HG03565 (cell line): ENCODE results near the gene PRKAR1B.

Experiments
- ATAC-seq: cut with Tn5 transposase; IDR thresholded peaks from one replicate; pipeline ENCODE4 v1.9.1; 2021; ENCODE audit warnings: mild to moderate bottlenecking, moderate library complexity; ENCODE audit not compliant: unreplicated experiment

Gene PRKAR1B

DNA sequence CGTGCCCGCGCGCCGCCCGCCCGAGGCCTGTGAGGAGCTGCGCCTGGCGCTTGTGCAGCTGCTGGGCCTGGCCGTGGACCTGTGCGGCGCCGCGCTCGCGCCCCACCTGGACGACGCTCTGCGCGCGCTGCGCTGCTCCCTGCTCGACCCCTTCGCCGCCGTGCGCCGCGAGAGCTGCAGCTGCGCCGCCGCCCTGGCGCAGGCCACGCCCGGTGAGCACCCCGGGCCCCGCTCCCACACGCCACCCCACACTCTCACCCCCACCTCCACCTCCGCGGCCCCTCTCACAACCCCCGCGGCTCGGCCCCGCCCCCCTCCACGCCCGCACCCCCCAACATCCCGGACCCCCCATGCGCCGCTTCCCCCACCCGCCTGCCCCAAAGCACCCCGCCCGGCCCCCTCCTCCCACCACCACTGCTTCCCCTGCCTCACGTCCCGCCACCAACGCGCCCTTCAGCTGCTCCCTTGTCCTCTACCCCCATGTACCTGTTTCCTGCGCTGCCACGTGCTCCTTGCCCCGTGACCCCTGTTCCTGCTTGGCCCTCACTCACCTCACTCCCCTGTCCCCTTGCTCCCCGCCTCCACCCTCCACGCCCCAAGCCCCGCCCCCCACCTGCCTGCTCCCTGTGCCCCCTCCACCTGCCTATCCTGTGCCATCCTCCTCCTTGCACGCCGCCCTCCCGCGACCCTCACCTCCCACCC is at the start of gene PRKAR1B:
Gene PRKAR1B, minus strand, starts transcription at position 178 of the 702 bp plus-strand sequence. CDS start 15,776 bp downstream, outside the sequence.
- ATAC-seq, result peak; percentile 34

DNA sequence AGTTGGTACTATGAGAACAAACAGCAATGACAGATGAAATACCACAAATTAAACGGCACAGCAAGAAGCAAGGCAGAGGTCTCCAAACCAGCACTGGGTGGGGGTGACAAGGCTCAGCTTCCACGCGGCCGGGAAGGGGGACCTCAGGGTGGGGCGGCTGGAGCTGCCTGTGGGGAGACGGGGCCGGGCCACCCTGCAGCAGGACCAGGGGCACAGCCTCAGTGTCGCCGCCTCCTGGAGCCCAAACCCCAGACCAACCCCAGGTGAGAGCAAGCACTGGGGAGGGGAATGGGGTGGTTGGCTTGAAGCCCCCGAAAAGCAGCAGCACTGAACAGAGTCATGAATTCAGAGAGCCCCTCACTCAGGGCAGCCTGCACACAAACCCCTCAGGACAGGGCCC is 49.3 kb upstream of the PRKAR1B start:
- no peak for ATAC-seq

DNA sequence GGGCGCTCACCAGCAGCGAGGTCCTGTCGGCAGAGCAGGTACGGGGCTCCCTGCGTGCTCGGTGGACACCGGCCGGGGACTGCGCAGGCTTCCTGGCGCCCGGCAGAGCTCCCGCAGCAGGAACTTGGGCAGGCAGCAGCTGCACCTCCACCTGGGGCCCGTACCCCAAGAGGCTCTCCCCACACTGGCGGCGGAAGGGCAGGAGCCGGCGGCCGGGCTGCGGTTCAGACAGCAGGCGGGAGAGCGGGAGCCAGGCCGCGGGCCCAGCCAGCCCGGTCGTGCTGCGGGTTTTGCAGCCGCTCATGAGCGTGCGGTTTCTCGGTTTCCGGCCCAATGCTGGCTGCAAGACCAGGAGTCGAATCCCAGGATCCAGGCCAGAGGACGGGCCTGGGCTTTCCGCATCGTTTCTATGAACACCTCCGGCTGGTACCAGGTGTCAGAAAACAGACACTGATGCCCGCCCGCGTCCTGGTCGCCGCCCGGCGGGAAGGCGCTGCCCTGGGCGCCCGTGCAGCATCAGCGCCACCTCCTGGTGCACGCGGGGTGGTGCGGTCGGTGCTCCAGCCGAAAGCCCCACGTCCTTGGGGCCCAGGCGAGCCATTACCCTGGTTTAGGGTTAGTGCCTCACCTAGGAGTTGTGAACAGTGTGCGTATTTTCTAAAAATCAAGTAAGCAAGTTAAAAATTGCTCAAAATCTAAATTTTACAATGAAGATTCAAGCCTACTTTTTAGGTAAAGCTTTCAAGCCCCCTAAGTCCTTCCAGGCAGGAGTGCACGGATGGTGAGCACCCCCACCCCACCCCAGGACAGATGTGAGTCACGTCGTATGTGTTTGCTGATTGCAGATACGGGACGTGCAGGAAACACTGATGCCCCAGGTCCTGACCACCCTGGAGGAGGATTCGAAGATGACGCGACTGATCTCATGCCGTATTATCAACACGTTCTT is 47.4 kb upstream of the PRKAR1B start:
- ATAC-seq, result no peak

DNA sequence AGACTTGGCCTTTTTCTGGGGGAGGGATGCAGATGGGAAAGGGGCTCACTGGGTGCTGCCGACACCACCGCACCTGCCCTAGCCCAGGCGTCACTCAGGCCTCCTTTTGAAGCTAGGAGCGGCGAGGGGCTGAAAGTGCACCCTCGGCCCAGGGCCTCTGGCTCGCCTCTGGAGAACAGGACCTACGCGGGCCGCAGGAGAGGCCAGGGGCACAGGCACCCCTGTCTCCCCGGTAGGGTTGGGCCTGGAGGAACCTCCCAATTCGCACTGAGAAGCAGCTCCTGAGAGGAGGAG is 46.5 kb upstream of the PRKAR1B start:
- ATAC-seq, result no peak

DNA sequence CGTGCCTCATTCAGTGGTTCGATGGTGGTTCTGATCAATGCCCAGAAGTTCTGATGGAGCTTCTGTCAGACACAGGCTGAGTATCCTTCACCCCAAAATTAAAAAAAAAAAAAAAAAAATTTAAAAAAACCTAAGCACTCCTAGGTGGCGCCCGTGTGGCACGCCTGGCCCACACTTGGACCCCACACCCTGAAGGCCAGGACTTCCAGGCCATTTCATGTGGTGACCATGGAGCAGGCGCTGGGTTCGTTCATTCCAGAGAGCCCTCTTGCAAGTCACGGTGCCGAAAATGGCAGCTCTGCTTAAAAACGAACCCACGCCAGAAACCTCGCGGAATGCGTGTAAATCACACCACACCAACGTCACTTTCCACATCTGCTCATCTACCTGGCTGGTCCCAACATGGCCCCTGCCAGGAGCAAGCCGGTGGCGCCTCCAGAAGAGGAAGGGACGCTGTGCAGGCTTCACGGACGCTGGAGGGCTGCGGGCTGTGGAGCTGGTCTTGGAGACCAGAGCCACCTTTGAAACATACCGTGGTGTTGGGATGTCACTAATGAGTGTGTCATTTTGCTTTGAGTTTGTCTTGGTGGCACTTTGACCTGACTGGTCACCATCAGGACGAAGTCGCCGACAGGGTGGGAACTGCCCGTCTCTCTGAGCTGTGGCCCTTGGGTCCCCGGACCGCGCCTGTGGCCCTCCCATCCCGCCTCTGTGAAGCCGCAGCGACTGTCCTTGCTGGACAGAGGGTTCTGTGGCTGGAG is 46.0 kb upstream of the PRKAR1B start:
- no peak for ATAC-seq

DNA sequence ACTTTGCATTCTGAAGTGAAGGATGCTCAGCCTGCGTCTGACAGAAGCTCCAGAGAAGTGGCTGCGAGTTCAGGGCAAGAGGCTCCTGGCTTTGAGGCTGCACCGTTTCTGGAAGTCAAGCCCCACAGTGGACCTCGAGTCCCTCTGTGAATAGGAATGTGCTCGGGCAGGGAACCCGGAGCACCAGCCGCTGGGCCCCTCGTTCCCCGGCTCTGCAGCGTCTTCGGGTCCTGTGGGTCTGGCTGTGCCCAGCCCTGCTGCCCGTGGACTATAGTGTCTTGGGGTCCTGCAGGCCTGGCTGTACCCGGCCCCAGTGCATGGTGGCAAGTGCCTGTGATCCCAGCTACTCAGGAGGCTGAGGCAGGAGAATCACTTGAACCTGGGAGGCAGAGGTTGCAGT is 45.3 kb upstream of the PRKAR1B start:
- no peak for ATAC-seq

DNA sequence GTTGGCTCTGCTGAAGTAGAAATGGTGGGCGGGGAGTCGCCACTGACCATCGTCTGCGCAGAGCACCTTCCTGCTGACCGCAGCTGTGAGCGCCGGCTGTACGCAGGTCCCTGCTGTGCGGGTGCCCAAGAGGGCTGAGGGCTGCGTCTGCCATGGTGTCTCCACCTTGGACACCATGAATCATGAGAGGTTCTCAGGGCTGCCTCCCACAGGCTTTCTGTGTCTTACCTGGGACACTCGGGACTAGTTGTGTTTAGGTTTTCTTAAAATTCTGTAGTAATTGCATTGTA is 44.9 kb upstream of the PRKAR1B start:
- no peak for ATAC-seq

DNA sequence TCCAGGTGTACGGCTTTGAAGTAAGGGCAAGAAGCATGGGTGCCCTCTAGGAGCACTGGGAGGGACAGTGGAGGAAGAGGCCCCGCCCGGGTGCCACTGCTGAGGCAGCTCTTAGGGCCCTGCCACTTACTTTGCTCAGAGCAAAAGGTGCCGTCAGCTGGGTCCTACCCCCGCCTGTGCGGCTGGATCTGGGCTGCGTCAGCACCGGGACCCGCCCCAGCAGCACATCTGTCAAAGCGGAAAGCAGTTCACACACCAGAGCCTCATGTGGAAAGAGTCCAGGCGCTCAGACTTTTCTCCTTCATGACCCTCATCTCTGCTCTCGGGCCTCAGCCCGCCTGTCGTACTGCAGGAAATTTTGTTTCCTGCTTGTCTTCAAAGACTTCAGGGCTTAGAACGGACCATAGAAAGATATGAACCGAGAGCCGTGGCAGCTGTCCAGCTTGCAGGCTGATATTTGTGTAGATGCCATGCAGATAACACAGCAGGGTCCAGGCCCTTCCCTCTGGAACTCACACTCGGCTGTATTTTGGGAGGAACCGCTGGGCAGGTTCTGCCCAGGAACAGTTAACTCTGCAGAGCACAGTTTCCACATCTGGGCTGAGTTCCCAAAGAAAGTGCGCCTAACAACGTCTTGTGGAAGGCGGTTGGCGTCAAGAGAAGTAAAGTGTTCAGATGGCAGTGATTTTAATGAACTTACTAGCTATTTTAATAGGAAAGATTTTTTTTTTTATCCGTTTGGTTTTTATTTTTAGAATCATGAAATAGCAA is 44.3 kb upstream of the PRKAR1B start:
- ATAC-seq, result no peak

DNA sequence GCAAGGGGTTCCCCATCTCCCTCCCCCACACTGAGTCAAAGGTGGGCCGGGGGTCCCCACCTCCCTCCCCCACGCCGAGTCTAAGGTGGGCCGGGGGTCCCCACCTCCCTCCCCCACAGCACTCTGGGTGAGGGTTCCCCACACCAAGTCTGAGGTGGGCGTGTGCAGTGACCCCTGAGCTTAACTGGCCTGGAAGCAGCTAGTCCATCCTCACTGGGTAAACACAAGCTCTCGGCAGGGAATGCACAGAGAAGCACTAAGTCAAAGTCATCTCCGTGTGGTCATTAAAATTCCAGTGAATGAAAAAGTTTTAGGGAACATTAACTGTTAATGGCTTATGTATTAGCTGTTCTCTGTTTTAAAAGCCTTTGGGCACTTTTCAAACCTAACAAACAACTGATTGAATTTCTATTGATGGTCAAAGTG is 43.7 kb upstream of the PRKAR1B start:
- ATAC-seq, result no peak

DNA sequence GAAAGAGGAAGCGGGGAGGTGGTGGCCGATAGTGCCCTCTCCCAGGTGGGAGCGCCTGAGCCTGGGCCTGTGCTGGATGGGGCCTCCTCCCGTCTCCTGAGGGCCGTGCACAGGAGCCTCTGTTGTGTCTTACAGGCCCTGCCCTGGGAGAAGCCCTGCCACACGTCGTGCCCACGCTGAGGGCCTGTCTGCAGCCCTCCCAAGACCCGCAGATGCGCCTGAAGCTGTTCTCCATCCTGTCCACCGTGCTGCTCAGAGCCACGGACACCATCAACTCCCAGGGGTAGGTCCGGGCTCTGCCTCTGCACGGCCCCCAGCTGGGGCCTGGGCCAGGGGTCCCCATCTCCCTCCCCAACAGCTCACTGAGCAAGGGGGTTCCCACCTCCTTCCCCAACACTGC is 43.3 kb upstream of the PRKAR1B start:
- ATAC-seq, result no peak

DNA sequence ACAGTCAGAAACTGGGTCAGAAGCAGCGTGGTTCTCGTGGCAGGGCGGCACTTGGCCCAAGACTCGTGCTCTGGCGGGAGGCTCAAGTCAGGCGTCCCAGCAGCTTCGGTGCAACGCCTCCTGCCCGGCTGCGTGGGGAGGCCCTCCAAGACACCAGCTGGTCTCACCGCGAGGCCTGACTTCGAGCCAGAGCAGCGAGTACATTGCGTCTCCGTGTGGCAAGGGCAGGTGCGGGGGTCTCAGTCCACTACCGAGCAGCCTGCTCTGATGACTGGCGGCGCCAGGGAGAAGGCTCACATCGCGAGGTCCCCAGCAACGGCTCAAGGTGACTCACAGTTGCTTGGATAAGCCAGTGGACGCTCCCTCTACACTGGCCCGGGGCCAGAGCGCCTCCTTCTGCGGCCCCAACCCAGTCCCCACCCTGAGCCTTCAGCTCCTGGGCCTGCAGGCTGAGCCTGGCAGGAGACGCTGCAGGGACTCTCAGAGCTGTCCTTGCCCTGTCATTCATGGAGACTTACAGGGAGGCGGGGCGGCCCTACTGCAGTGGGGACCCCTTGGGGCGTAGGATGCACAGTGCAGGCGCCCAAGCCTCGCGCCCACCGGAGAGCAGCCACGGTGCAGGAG is 41.9 kb upstream of the PRKAR1B start:
- ATAC-seq, result no peak

DNA sequence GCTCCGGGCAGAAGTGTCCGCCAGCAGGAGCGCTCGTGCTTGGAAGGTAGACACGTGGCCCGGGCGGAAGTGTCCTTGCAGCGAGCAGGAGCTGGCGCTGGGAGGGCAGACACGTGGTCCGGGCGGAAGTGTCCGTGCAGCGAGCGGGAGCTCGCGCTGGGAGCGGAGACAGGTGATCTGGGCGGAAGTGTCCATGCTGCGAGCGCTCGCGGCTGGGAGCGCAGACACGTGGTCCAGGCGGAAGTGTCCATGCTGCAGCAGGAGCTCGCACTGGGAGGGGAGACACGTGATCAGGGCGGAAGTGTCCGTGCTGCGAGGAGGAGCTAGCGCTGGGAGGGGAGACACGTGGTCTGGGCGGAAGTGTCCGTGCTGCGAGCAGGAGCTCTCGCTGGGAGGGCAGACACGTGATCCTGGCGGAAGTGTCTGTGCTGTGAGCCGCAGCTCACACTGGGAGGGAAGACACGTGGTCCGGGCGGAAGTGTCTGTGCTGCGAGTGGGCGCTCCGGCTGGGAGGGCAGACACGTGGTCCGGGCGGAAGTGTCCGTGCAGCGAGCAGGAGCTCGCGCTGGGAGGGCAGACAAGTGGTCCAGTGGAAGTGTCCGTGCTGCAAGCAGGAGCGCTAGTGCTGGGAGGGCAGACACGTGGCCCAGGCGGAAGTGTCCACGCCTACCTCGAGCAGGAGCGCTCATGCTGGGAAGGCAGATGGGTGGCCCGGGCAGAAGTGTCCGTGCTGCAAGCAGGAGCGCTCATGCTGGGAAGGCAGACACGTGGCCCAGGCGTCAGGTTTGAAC is 41.1 kb upstream of the PRKAR1B start:
- ATAC-seq, result no peak

DNA sequence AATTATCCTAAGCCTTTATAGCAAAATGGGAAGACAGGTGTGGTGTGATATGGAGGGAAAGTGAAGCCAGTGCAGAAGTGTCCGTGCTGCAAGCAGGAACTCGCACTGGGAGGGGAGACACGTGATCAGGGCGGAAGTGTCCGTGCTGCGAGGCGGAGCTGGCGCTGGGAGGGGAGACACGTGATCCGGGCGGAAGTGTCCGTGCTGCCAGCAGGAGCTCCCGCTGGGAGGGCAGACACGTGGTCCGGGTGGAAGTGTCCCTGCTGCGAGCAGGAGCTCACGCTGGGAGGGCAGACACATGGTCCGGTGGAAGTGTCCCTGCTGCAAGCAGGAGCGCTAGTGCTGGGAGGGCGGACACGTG is 40.5 kb upstream of the PRKAR1B start:
- ATAC-seq, result no peak

DNA sequence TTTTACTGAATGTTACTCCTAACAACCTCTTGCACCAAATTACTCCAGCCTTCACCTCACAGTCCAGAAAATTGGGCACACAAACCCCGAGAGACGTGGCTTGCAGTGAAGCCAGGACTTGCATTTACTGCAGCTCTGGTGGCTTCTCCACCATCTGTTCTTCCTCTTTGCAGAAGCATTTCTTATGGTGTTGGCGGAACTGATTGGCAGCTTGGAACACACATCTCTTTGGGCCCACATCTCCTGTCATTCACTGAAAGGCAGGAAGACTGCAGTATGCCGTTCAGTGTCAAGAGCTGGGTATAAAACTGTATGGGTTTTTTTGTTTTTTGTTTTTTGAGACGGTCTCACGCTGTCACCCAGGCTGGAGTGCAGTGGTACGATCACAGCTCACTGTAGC is 38.3 kb upstream of the PRKAR1B start:
- ATAC-seq, result no peak

DNA sequence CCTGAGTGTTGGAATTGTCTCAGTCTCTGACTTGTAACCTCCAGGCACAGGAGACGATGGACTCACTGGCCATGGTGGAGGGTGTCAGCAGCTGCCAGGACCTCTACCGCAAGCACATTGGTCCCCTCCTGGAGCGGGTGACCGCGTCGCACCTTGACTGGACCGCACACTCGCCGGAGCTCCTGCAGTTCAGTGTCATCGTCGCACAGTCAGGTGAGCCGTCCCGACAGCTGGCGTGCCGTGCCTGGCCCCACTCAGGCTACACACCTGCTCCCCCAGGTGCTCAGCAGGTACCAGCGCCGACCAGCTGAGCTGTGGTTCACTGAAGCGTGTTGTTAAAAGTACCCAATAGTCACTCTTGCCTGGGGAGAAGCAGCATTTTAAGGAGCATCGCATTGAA is 36.7 kb upstream of the PRKAR1B start:
- ATAC-seq, result no peak

DNA sequence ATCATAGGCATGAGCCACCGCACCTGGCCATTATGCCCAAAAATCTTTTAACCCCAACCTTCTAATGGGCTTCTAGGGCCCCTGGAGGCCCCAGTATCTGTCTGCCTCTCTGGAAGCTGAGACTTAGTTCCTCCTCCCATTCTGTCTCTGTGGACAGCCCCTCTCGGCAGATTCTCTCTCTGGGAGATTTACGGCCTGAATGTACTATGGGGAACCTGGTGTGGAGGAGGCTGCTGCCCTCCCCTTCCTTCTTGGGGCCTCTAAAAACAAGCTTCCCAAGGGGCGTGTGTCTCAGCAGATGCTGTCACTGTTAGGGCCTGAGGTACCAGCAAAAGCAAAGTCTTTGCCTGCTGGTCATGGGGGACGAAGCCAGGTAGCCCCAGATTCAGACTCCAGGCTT is 35.8 kb upstream of the PRKAR1B start:
- no peak for ATAC-seq

DNA sequence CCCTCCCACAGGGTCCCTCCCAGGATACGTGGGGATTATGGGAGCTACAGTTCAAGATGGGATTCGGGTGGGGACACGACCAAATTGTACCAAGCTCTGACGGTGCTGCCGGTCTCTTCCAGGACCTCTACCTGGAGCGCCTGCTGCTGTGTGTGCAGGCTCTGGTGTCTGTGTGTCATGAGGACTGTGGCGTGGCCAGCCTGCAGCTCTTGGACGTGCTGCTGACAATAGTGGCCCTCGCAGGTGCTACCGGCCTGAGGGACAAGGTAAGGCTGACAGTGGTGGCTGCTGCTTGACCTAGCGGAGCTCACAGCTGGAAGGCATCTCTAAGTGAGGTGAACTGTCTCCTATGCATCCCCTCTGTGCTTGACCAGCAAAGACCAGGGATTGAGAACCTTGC is 34.5 kb upstream of the PRKAR1B start:
- ATAC-seq, result no peak

DNA sequence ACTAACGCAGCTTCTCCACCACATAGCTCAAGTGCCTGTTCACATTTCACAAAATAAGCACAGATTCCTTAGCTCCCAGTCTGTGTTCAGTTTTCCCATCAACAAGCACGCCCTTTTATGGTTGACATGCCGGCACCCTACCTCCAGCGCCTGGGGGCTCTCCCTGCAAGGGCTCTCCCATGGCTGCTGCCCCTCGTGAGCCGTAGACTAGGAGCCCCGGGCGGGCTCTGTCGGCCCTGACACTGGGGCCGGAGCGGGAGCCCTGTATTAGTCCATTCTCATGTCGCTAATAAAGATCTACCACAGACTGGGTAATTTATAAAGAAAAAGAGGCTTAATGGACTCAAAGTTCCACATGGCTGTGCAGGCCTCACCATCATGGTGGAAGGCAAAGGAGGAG is 34.0 kb upstream of the PRKAR1B start:
- no peak for ATAC-seq

DNA sequence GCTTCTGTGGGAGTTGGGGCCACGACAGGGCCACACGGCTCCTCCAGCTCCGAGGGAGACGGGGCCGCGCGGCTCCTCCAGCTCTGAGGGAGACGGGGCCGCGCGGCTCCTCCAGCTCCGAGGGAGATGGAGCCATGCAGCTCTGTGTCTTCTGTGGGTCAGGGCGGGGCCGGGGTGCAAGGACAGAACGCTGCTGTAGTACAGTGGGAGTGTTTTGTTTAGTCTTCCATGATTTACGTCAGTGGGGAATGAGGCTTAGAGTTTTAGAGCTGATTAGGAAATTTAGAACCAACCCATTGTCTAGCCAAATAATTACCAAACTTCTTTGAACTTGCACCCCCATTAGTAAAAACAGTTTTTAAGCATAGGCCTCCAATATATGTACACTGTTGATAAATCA is 32.9 kb upstream of the PRKAR1B start:
- ATAC-seq, result no peak

DNA sequence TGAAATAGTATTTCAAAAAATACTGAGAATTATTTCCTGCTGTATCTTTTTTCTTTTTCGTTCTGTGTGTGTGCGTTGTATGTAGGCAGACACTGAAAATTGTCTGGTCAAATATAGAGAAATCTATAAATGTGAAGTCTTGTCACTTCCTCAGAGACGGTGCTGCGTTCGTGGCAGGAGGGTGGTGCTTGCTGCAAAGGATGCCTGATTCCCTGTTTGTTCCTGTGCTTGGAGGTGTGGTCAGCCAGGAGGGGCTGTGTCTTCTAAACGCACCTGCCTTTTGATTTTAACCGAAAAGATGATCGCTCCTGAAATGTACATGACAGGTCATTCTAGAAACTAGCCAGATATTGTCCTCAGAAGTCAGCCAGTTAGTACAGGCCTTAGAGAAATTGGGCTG is 32.5 kb upstream of the PRKAR1B start:
- no peak for ATAC-seq
